Measurements from ENCODE around the gene MB. TPM values are rescaled to one million over a fixed set of nuclear protein-coding genes. Genes with fewer than 3 reads are reported as not detected.

The MB gene
- total RNA-seq, 1 donor from 2014 or later = not detected

GRCh38 chr22:35606916-35607315 lies 10.2 kb downstream of the MB start:
- Mint-ChIP-seq H3K4me3 (no peak overlapping the region), H3K27me3 (ENCODE audit: insufficient read depth, low read depth) (peaks cover 9% of the 10 kb centered on the region), H3K4me1 (peaks cover 21% of the 10 kb centered on the region), H3K27ac (peak overlapping the region; percentile 83), H3K9me3 (no peaks in the 10 kb centered on the region), H3K36me3 (no peaks in the 10 kb centered on the region)
- Histone ChIP-seq H2AFZ (replicated peaks) (no peak overlapping the region), H4K20me1 (ENCODE audit: low read depth) (no peaks in the 10 kb centered on the region), H3K27ac (no peak overlapping the region), H3K27me3 (no peaks in the 10 kb centered on the region), H3K79me2 (ENCODE audit: low read depth) (no peaks in the 10 kb centered on the region), H3K4me3 (no peak overlapping the region), H3F3A (ENCODE audit: low read depth) (no peaks in the 10 kb centered on the region), H3K9ac (no peak overlapping the region), H3K36me3 (no peaks in the 10 kb centered on the region), H3K4me2 (no peak overlapping the region), H3K9me3 (ENCODE audit: low read depth) (no peaks in the 10 kb centered on the region), H3K4me1 (peaks cover 5% of the 10 kb centered on the region)
- no peak for DNase-seq (ENCODE audit: low spot score)
- TF ChIP-seq CTCF (IDR thresholded peaks at IDR 0.05) (no peak), EZH2phosphoT487 (IDR thresholded peaks at IDR 0.05) (no peak), EZH2 (IDR thresholded peaks at IDR 0.05) (no peak)

GRCh38 chr22:35605851-35606481 lies 11.2 kb downstream of the MB start:
- Histone ChIP-seq H3K79me2 (ENCODE audit: low read depth) (no peaks in the 10 kb centered on the region), H3F3A (ENCODE audit: low read depth) (peaks cover 9% of the 10 kb centered on the region), H3K4me3 (no peak overlapping the region), H3K4me1 (peaks cover 5% of the 10 kb centered on the region), H3K27ac (no peak overlapping the region), H3K9ac (no peak overlapping the region), H3K27me3 (no peaks in the 10 kb centered on the region), H3K4me2 (no peak overlapping the region), H4K20me1 (ENCODE audit: low read depth) (no peaks in the 10 kb centered on the region), H3K36me3 (no peaks in the 10 kb centered on the region), H2AFZ (replicated peaks) (no peak overlapping the region), H3K9me3 (ENCODE audit: low read depth) (no peaks in the 10 kb centered on the region)
- peak overlapping the region; percentile 83 for H3K27ac Mint-ChIP-seq
- H3K27me3 Mint-ChIP-seq (ENCODE audit: insufficient read depth, low read depth) = peaks cover 9% of the 10 kb centered on the region
- no peaks in the 10 kb centered on the region for H3K9me3 Mint-ChIP-seq
- DNase-seq (ENCODE audit: low spot score) = no peak
- H3K4me3 Mint-ChIP-seq = no peak overlapping the region
- no peaks in the 10 kb centered on the region for H3K36me3 Mint-ChIP-seq
- TF ChIP-seq EZH2phosphoT487 (IDR thresholded peaks at IDR 0.05) (no peak), CTCF (IDR thresholded peaks at IDR 0.05) (no peak), EZH2 (IDR thresholded peaks at IDR 0.05) (no peak)
- peaks cover 21% of the 10 kb centered on the region for H3K4me1 Mint-ChIP-seq

- H3F3A ChIP-seq (ENCODE audit: low read depth) = peaks cover 11% of the 10 kb centered on the region
- TF ChIP-seq EZH2 (IDR thresholded peaks at IDR 0.05) (no peak), CTCF (IDR thresholded peaks at IDR 0.05) (no peak), EZH2phosphoT487 (IDR thresholded peaks at IDR 0.05) (no peak)
- H3K4me2 ChIP-seq = no peak overlapping the region
- no peaks in the 10 kb centered on the region for H3K79me2 ChIP-seq (ENCODE audit: low read depth)
- H3K27me3 ChIP-seq = no peaks in the 10 kb centered on the region
- Mint-ChIP-seq H3K27me3 (ENCODE audit: insufficient read depth, low read depth) (peaks cover 7% of the 10 kb centered on the region), H3K4me1 (peaks cover 21% of the 10 kb centered on the region), H3K4me3 (no peak overlapping the region), H3K27ac (peak overlapping the region; percentile 88), H3K9me3 (no peaks in the 10 kb centered on the region), H3K36me3 (no peaks in the 10 kb centered on the region)
- no peak overlapping the region for H3K4me3 ChIP-seq
- DNase-seq (ENCODE audit: low spot score) = no peak
- no peak overlapping the region for H2AFZ ChIP-seq (replicated peaks)
- no peaks in the 10 kb centered on the region for H3K9me3 ChIP-seq (ENCODE audit: low read depth)
- no peak overlapping the region for H3K27ac ChIP-seq
- H3K4me1 ChIP-seq = peaks cover 5% of the 10 kb centered on the region
- H4K20me1 ChIP-seq (ENCODE audit: low read depth) = no peaks in the 10 kb centered on the region
- H3K9ac ChIP-seq = no peak overlapping the region
- no peaks in the 10 kb centered on the region for H3K36me3 ChIP-seq
These were observed 11.8 kb downstream of the MB start for GRCh38 chr22:35605369-35605680.
